Cardiac muscle cell (in vitro differentiated cells and primary cell): ENCODE results near the gene C16orf96. TPM values are rescaled to one million over a fixed set of nuclear protein-coding genes. Genes with fewer than 3 reads are reported as not detected.
A peak's percentile ranks its signal among the peaks of the same experiment; 100 is the strongest.

Experiments used
- DNase-seq, 2 donors: peaks; one replicate each; pipeline versions ENCODE4 v3.0.0 to v3.0.0-alpha.2; 2010 to 2017; ENCODE audit warnings: low read depth in 1 of 2, low spot score in 1 of 2
- H3K27ac ChIP-seq: fragments of 200-600 bp; sonication (generic); 2 replicates; pipeline ENCODE4 v1.5.1; 2016
- H3K27me3 ChIP-seq: fragments of 200-600 bp; sonication (generic); 2 replicates; pipeline ENCODE4 v1.6.0; 2016; ENCODE audit warnings: control low read depth
- H3K36me3 ChIP-seq: fragments of 200-600 bp; sonication (generic); 2 replicates; pipeline ENCODE4 v1.5.1; 2016; ENCODE audit warnings: control low read depth
- H3K4me1 ChIP-seq: fragments of 200-600 bp; sonication (generic); 2 replicates; pipeline ENCODE4 v1.8.1; 2017; ENCODE audit warnings: low read depth, mild to moderate bottlenecking, mixed run types
- H3K4me3 ChIP-seq: fragments of 200-600 bp; sonication (generic); 2 replicates; pipeline ENCODE4 v1.5.1; 2016; ENCODE audit warnings: mild to moderate bottlenecking
- H3K9me3 ChIP-seq: fragments of 200-600 bp; sonication (generic); 2 replicates; pipeline ENCODE4 v1.5.1; 2017; ENCODE audit warnings: low read depth, mild to moderate bottlenecking, control low read depth
- polyA plus RNA-seq: library from polyadenylated mRNA; unstranded; fragments of >200 nt; fragmentation: Nextera tagmentation; extraction: Ambion mirVana; gene quantifications from 2 replicates; pipeline ENCODE4 v1.2.1, GENCODE V29; 2016
- total RNA-seq: library from RNA; depleted of rRNA; stranded (reverse); fragments of >200 nt; gene quantifications from 2 replicates; pipeline ENCODE4 v1.2.3, GENCODE V29; 2016
- TF ChIP-seq, protein P1 (sequence below): IDR thresholded peaks from 2 replicates; pipeline ENCODE4 v1.5.1; 2012; ENCODE audit warnings: low read depth, mild to moderate bottlenecking, low read length

C16orf96 gene
- total and polyA plus RNA-seq, 2 experiments from 2014 or later, result 0.39 to 3.6 TPM

DNA sequence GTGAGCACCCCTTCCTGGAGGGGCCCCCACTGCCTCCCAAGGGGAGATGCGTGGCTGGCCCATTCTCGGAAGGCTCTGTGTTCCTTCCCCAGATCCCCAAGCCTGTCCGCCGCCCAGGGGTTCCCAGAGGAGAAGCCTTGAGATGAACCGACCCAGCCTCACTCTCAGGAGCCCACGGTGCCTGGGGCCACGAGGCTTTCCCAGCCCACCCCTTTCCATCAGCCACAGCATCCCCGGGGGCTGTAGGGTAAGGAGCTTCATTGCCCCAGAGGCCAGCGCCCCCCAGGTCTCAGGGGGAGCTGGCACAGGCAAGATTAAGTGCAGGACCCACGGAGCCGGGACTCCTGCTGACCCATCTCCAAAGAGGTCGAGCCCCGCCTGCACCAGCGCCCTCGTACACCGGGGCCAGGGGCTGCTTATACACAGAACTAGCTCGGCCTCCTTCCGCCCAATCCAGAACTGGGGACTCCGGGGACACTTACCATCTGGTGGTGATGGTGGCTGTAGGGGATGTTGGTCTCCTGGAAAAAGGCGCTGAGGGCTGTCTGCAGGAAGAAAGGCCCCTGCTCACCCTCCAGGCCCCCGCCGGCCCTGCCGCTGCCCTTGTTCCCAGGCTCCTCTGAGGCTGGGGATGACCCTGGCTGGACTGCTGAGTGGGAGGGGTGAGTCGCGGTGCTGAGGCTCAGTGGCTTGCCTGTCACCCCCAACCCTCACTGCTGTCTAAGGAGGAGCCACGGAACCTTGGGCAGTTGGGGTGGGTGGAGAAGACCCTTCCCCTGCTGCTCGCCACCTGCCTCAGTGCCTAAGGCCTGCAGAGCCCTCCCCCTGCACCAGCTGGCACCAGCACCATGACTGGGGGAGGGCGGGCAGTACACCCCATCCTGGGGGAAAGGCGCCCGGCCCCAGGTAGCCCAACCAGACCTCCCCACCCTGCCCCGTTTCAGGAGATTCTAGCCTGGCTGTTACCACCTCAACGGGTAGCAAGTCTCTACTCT lies 54.2 kb downstream of the C16orf96 start:
- no peaks in the 10 kb centered on the region for H3K27me3 ChIP-seq
- TF ChIP-seq, protein P1, sequence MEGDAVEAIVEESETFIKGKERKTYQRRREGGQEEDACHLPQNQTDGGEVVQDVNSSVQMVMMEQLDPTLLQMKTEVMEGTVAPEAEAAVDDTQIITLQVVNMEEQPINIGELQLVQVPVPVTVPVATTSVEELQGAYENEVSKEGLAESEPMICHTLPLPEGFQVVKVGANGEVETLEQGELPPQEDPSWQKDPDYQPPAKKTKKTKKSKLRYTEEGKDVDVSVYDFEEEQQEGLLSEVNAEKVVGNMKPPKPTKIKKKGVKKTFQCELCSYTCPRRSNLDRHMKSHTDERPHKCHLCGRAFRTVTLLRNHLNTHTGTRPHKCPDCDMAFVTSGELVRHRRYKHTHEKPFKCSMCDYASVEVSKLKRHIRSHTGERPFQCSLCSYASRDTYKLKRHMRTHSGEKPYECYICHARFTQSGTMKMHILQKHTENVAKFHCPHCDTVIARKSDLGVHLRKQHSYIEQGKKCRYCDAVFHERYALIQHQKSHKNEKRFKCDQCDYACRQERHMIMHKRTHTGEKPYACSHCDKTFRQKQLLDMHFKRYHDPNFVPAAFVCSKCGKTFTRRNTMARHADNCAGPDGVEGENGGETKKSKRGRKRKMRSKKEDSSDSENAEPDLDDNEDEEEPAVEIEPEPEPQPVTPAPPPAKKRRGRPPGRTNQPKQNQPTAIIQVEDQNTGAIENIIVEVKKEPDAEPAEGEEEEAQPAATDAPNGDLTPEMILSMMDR, result no peak
- no peak for DNase-seq
- peaks cover 4% of the 10 kb centered on the region for H3K36me3 ChIP-seq
- no peak overlapping the region for H3K27ac ChIP-seq
- no peak overlapping the region for H3K4me3 ChIP-seq
- no peaks in the 10 kb centered on the region for H3K4me1 ChIP-seq
- H3K9me3 ChIP-seq, result no peaks in the 10 kb centered on the region

- H3K4me1 ChIP-seq, result no peaks in the 10 kb centered on the region
- no peak overlapping the region for H3K27ac ChIP-seq
- peaks cover 4% of the 10 kb centered on the region for H3K36me3 ChIP-seq
- peak in 1 of 2 donors; percentile 46 for DNase-seq
- H3K4me3 ChIP-seq, result no peak overlapping the region
- TF ChIP-seq, protein P1, result no peak
- H3K27me3 ChIP-seq, result no peaks in the 10 kb centered on the region
- H3K9me3 ChIP-seq, result no peaks in the 10 kb centered on the region
Measured at GRCh38 chr16:4611337-4612021, 55.3 kb downstream of the C16orf96 start.

GRCh38 chr16:4612474-4612931 lies 56.4 kb downstream of the C16orf96 start:
- Histone ChIP-seq H3K9me3 (no peaks in the 10 kb centered on the region), H3K4me3 (no peak overlapping the region), H3K36me3 (peaks cover 4% of the 10 kb centered on the region), H3K27ac (no peak overlapping the region), H3K4me1 (peaks cover 9% of the 10 kb centered on the region), H3K27me3 (no peaks in the 10 kb centered on the region)
- peak in 1 of 2 donors; percentile 9 for DNase-seq
- TF ChIP-seq, protein P1, result peak; percentile 20

- peaks cover 4% of the 10 kb centered on the region for H3K36me3 ChIP-seq
- H3K4me1 ChIP-seq, result peaks cover 9% of the 10 kb centered on the region
- DNase-seq, result peak in 1 of 2 donors; percentile 6
- no peak overlapping the region for H3K27ac ChIP-seq
- H3K9me3 ChIP-seq, result no peaks in the 10 kb centered on the region
- H3K4me3 ChIP-seq, result peak overlapping the region; percentile 80
- no peaks in the 10 kb centered on the region for H3K27me3 ChIP-seq
- TF ChIP-seq, protein P1, result no peak
Measured at GRCh38 chr16:4612977-4613635, 57.0 kb downstream of the C16orf96 start.
